Ishikawa (cell line): ENCODE results near the gene SLC12A7.

Source experiments
- CEBPB ChIP-seq: IDR thresholded peaks from 2 replicates; pipeline ENCODE4 v1.6.1; 2012
- CREB1 ChIP-seq: IDR thresholded peaks from 2 replicates; pipeline ENCODE4 v1.6.1; 2012; ENCODE audit warnings: low read depth
- EP300 ChIP-seq: IDR thresholded peaks from 2 replicates; pipeline ENCODE4 v1.6.1; 2012; ENCODE audit warnings: borderline replicate concordance
- NFIC ChIP-seq: IDR thresholded peaks from 2 replicates; pipeline ENCODE4 v1.6.1; 2012
- RAD21 ChIP-seq: IDR thresholded peaks from 2 replicates; pipeline ENCODE4 v1.6.1; 2012; ENCODE audit warnings: low read depth
- REST ChIP-seq: IDR thresholded peaks from 2 replicates; pipeline ENCODE4 v1.6.1; 2012; ENCODE audit warnings: low read depth, mild to moderate bottlenecking
- TAF1 ChIP-seq: IDR thresholded peaks from 2 replicates; pipeline ENCODE4 v1.6.1; 2012; ENCODE audit warnings: low read depth, mild to moderate bottlenecking
- TCF12 ChIP-seq: IDR thresholded peaks from 2 replicates; pipeline ENCODE4 v1.6.1; 2012; ENCODE audit warnings: low read depth
- USF1 ChIP-seq: IDR thresholded peaks from 2 replicates; pipeline ENCODE4 v1.6.1; 2012
- YY1 ChIP-seq: IDR thresholded peaks from 2 replicates; pipeline ENCODE4 v1.6.1; 2012; ENCODE audit warnings: low read depth
- ZBTB7A ChIP-seq: IDR thresholded peaks from 2 replicates; pipeline ENCODE4 v1.6.1; 2012; ENCODE audit warnings: low read depth

- TF ChIP-seq EP300 = no peak
- no peak for TF ChIP-seq REST
- no peak for TF ChIP-seq TAF1
- TF ChIP-seq RAD21 = no peak
- TF ChIP-seq NFIC = no peak
- TF ChIP-seq CEBPB = no peak
- TF ChIP-seq USF1 = no peak
- no peak for TF ChIP-seq CREB1
- no peak for TF ChIP-seq ZBTB7A
- no peak for TF ChIP-seq TCF12
- TF ChIP-seq YY1 = no peak
These were observed 73.2 kb downstream of the SLC12A7 start for GRCh38 chr5:1038417-1039209.
